ENCODE results near the gene UAP1L1.

GRCh38 chr9:137077010-137077747 is at the start of gene UAP1L1:
- no peak for TF ChIP-seq CTCF (optimal IDR thresholded peaks at IDR 0.05 in 1 of 3, IDR thresholded peaks at IDR 0.05 in 1 of 3, conservative IDR thresholded peaks at IDR 0.05 in 1 of 3; ENCODE audit: extremely low read depth in 1 of 3, insufficient read depth in 2 of 3, low read length in 3 of 3)
- no peak for TF ChIP-seq EZH2 (IDR thresholded peaks at IDR 0.05; ENCODE audit: low read length)

Measured in keratinocyte (primary cell).